Tibial nerve (tissue), 3 donors: Measurements from ENCODE around the gene NR1H3.

Experiments used
- POLR2A ChIP-seq, 2 donors: fragments of 450-650 bp; IDR thresholded peaks; one replicate each; pipeline ENCODE4 v1.6.1; 2017; ENCODE audit warnings: antibody characterized with exemption in 2 of 2, mild to moderate bottlenecking in 2 of 2, moderate library complexity in 2 of 2
- TF ChIP-seq, protein P1 (sequence below), 5 experiments: fragments of 200-600 bp in 3 of 5; fragments of 450-650 bp in 2 of 5; sonication (generic) in 3 of 5; IDR thresholded peaks; one replicate each; pipeline ENCODE4 v1.5.1; 2016 to 2019; ENCODE audit warnings: antibody characterized with exemption in 5 of 5, mild to moderate bottlenecking in 3 of 5, moderate library complexity in 2 of 5

DNA sequence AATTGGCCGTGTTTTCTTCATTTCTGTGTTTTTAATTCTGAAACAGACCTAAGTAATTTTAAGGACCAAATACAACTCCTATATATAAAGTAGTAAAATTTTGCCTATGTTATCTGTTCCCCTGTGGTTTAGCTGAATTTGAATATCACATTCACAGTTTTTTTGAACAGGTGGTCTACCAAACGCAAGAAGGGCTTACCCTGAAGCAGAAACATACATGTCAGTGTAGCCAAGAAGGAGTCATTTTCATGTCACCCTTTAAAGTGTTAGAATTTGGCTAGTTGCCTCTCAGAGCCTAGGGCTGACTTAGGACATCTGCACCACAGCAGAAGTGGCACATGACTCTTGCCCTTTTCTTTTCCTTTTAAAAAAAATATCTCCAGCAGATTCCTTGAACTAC is 60.4 kb downstream of the NR1H3 start:
- TF ChIP-seq, protein P1, sequence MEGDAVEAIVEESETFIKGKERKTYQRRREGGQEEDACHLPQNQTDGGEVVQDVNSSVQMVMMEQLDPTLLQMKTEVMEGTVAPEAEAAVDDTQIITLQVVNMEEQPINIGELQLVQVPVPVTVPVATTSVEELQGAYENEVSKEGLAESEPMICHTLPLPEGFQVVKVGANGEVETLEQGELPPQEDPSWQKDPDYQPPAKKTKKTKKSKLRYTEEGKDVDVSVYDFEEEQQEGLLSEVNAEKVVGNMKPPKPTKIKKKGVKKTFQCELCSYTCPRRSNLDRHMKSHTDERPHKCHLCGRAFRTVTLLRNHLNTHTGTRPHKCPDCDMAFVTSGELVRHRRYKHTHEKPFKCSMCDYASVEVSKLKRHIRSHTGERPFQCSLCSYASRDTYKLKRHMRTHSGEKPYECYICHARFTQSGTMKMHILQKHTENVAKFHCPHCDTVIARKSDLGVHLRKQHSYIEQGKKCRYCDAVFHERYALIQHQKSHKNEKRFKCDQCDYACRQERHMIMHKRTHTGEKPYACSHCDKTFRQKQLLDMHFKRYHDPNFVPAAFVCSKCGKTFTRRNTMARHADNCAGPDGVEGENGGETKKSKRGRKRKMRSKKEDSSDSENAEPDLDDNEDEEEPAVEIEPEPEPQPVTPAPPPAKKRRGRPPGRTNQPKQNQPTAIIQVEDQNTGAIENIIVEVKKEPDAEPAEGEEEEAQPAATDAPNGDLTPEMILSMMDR (IDR thresholded peaks at IDR 0.05) = no peak
- TF ChIP-seq POLR2A (IDR thresholded peaks at IDR 0.05) = no peak
